GM12874 (cell line): ENCODE results near the gene SEMA5A.

ENCODE experiments used
- TF ChIP-seq, protein P1 (sequence below): IDR thresholded peaks from 2 replicates; pipeline ENCODE4 v1.5.1; 2011; ENCODE audit warnings: low read depth, mild to moderate bottlenecking, control low read depth, low read length, moderate library complexity; ENCODE audit not compliant: insufficient read depth

Gene SEMA5A

DNA sequence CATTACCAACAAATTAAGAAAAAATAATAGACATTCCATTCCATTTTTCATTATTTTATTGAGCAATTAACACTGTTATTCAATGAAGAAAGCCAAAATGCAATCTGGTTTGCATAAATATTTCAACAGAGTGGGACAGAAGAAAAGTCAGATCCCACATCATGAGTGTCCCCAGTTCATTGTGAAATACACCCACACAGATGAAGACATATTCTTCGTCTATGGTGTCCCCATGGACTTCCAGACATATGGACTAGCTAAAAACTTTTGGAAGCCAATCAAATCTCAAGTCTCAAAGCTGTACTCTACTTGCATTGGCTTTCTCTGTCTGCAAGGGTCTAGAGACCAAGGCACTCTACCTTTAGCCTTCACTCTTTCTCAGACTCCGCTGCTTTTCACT is 194.3 kb downstream of the SEMA5A start:
- TF ChIP-seq, protein P1, sequence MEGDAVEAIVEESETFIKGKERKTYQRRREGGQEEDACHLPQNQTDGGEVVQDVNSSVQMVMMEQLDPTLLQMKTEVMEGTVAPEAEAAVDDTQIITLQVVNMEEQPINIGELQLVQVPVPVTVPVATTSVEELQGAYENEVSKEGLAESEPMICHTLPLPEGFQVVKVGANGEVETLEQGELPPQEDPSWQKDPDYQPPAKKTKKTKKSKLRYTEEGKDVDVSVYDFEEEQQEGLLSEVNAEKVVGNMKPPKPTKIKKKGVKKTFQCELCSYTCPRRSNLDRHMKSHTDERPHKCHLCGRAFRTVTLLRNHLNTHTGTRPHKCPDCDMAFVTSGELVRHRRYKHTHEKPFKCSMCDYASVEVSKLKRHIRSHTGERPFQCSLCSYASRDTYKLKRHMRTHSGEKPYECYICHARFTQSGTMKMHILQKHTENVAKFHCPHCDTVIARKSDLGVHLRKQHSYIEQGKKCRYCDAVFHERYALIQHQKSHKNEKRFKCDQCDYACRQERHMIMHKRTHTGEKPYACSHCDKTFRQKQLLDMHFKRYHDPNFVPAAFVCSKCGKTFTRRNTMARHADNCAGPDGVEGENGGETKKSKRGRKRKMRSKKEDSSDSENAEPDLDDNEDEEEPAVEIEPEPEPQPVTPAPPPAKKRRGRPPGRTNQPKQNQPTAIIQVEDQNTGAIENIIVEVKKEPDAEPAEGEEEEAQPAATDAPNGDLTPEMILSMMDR: no peak

DNA sequence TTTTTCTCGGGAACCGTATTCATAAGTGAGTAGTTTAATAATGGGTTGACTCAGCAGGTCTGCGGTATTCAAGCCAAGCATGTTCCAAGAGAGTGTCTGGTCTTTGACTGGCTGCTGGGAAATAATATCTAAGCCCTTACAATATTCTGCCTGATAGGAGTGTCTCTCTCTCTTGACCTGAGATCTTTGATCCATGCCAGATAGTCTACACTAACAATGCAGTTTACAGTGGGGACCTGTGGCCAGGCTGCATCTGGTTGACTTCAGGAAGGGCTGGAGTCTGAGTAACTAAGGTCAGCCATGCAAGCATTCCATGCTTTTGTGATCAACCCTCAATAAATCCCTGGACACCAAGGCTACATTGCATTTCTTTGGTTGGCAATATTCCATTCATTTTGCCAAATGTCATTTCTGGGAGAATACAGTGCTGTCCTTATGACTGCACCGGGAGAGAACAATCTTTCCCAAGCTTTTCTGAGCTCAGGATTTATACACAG is 195.5 kb downstream of the SEMA5A start:
- TF ChIP-seq, protein P1: no peak

DNA sequence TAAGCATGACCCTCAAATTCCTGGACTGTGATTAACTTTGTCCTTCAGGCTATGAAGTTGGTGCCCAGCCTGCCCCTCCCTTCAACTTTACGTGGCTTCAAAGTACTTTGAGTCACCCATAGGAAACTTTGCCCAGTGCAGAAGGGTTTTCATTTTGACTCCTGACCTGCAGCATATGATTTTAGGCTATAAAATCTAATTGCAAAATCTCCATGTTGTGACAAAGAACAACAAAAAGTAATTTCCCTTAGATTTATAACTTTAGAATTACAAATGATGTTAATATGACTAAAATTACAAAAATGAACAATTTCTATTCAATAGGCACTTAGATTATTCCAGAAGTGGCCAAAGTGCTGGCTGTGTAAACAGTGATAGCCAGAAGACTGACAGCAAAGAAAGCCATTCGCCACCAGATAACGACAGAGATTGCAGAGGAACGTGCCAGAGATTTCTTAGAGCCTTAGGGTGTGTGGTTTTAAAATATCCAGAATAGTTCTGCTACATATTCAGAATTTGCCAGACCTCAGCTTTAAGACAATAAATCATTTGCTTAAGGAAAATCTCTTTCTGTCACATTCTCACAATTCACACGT is 197.4 kb downstream of the SEMA5A start:
- TF ChIP-seq, protein P1: no peak

DNA sequence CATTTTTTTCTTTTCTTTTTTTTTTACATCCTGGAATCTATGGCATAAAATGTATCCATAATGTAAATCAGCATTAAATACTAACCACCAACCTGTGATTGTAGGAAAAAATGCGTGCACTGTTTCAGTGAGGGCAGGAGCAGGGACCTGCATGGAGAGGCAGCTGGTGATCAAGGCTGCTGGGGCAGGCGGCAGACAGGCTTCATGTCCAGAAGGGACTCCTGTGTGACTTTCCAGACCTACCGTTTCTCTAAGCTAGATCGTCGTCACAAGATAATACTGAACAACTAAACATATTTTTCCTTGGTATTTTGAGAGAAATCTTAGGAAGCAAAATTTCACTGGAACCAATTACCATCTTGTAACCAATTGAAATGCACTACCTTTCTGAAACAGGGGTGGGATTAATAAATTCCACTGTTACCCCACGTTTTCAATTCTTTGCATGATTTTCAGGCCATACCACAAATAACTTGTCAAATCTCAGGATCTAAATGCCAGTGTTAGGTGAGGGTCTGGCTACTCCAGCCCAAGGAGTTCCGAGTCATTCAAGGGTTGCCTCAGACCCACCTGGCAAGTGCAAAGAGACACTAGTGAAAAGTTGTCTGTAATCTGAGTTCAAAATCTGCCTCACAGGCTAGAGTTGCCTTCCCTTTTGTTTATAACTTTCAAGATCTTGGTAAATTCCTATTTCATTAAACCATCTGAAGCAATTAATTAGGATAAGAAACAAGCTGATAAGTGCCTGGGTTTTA is 198.2 kb downstream of the SEMA5A start:
- TF ChIP-seq, protein P1: no peak

DNA sequence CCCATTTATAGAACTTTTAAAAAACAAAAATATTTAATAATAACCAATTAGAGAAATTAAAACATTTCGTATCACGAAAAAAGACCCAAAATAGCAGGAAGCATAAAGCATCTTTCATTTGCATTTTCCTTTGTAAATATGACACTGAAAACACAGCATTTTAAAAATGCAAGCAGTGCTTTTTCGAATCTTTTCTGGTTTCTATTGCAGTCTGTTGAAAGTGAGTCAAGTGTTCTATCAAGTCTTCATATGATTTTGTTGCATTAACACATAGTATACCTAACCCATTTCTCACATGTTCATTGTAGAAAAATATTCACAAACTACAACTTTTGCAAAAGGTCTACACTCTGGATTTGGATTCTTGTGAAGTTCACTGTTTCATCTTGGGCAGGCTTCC is 198.8 kb downstream of the SEMA5A start:
- TF ChIP-seq, protein P1: no peak

DNA sequence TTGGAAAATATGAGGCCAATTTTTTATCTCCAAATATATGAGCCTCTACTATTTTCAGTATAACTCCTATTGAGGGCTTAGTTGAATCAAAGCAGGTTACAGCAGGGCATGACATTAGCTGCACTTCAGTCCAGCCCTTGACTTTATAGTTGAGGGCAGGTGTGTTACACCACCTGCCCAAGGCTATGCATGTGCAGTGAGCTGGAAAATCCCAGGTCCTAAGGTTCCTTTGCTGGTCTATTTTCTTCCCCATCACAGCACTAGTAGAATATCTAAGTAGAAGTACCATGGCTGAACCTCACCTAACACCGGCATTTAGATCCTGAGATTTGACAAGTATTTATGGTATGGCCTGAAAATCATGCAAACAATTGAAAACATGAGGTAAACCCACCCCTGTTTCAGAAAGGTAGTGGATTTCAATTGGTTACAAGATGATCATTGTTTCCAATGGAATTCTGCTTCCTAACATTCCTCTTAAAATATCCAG is 201.1 kb downstream of the SEMA5A start:
- TF ChIP-seq, protein P1: no peak

DNA sequence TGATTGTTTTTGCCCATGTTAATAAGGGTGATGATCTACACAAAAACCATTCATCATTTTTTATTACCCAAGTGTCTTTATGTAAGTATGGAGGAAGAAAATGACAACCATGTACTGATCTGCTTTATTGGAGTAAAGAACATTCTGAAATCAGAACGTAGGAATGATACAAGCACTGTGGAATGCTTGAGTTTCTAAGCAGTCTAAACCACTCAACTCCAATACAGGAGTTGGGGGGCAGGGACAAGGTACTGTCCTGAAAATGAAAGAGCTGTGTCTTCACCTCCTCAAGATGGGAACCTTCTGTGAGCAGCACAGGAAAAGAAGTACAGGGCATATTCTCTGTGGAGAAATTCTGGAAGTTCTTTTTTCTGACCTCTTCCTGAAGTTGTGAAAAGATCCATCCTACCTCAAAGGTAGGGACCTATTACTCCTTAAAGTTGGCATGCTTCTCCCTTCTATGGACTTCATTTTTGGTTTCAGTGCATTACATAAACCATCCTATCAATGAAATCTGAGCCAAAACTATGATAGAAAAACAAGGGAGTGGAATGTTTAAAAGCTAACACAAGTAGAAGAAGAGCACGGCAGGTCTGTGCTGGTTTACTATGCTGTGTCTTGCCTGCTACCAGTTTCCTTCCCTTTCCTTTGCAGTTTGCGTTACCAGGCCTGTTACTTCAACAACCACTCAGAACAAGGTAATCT is 202.6 kb downstream of the SEMA5A start:
- TF ChIP-seq, protein P1: no peak
